Osteocyte (in vitro differentiated cells): Measurements from ENCODE around the gene ANO2. TPM values are rescaled to one million over a fixed set of nuclear protein-coding genes. Genes with fewer than 3 reads are reported as not detected.

ENCODE experiments used
- DNase-seq: peaks from one replicate; pipeline ENCODE4 v3.0.0; 2021; ENCODE audit warnings: mixed read lengths; ENCODE audit not compliant: unreplicated experiment; ENCODE audit errors: extremely low spot score
- H3K27ac Mint-ChIP-seq: one replicate; pipeline ENCODE4 v1.8.0; 2021; ENCODE audit warnings: mild to moderate bottlenecking, mixed read lengths; ENCODE audit not compliant: unreplicated experiment
- H3K27me3 Mint-ChIP-seq: one replicate; pipeline ENCODE4 v1.8.0; 2021; ENCODE audit warnings: mixed read lengths; ENCODE audit not compliant: unreplicated experiment
- H3K36me3 Mint-ChIP-seq: one replicate; pipeline ENCODE4 v1.8.0; 2021; ENCODE audit warnings: mixed read lengths; ENCODE audit not compliant: unreplicated experiment
- H3K4me1 Mint-ChIP-seq: one replicate; pipeline ENCODE4 v1.8.0; 2021; ENCODE audit warnings: mixed read lengths; ENCODE audit not compliant: unreplicated experiment
- H3K4me3 Mint-ChIP-seq: one replicate; pipeline ENCODE4 v1.8.0; 2021; ENCODE audit warnings: mild to moderate bottlenecking, moderate library complexity, mixed read lengths; ENCODE audit not compliant: unreplicated experiment
- H3K9me3 Mint-ChIP-seq: one replicate; pipeline ENCODE4 v1.8.0; 2021; ENCODE audit warnings: mixed read lengths; ENCODE audit not compliant: unreplicated experiment
- total RNA-seq: library from RNA; stranded (reverse); gene quantifications from 2 replicates; pipeline ENCODE4 v1.2.1, GENCODE V29; 2021
- TF ChIP-seq, protein P1 (sequence below): fragments of 200-600 bp; sonication (generic); IDR thresholded peaks from 2 replicates; pipeline ENCODE4 v1.5.0; 2021; ENCODE audit warnings: antibody characterized with exemption, mild to moderate bottlenecking, moderate library complexity

The ANO2 gene
- total RNA-seq, 1 donor from 2014 or later = 0.59 TPM

- no peak for DNase-seq
- Mint-ChIP-seq H3K9me3 (peaks cover 4% of the 10 kb centered on the region), H3K36me3 (peaks cover 1% of the 10 kb centered on the region), H3K27me3 (peaks cover 10% of the 10 kb centered on the region), H3K27ac (no peak overlapping the region), H3K4me1 (no peaks in the 10 kb centered on the region), H3K4me3 (no peak overlapping the region)
- TF ChIP-seq, protein P1, sequence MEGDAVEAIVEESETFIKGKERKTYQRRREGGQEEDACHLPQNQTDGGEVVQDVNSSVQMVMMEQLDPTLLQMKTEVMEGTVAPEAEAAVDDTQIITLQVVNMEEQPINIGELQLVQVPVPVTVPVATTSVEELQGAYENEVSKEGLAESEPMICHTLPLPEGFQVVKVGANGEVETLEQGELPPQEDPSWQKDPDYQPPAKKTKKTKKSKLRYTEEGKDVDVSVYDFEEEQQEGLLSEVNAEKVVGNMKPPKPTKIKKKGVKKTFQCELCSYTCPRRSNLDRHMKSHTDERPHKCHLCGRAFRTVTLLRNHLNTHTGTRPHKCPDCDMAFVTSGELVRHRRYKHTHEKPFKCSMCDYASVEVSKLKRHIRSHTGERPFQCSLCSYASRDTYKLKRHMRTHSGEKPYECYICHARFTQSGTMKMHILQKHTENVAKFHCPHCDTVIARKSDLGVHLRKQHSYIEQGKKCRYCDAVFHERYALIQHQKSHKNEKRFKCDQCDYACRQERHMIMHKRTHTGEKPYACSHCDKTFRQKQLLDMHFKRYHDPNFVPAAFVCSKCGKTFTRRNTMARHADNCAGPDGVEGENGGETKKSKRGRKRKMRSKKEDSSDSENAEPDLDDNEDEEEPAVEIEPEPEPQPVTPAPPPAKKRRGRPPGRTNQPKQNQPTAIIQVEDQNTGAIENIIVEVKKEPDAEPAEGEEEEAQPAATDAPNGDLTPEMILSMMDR = no peak
Observed at GRCh38 chr12:5817246-5817645, 127.8 kb downstream of the ANO2 start.

GRCh38 chr12:5809586-5809985 lies 135.5 kb downstream of the ANO2 start:
- no peaks in the 10 kb centered on the region for H3K36me3 Mint-ChIP-seq
- H3K4me3 Mint-ChIP-seq = no peak overlapping the region
- TF ChIP-seq, protein P1 = no peak
- peaks cover 2% of the 10 kb centered on the region for H3K27me3 Mint-ChIP-seq
- no peak for DNase-seq
- H3K4me1 Mint-ChIP-seq = peaks cover 2% of the 10 kb centered on the region
- H3K9me3 Mint-ChIP-seq = no peaks in the 10 kb centered on the region
- no peak overlapping the region for H3K27ac Mint-ChIP-seq

DNA sequence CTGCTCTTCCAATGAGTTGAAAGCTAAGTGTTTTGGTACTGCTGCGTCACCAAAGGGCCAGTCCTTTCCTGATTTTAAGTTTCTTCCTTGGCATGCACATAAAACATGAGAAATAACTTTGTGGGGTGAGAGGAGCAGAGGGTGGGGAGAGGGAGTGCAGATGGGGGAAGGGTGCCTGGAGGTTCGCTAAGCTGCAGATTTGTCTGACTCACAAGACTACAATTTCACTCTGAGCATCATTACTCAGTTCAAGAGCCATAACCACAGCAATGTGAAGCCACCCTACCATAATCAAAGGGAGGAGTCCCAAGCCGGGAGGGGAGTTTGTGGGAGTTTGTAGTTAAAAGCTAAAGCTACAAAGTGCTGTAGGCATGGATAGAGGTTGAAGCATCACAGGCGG lies 136.1 kb downstream of the ANO2 start:
- H3K36me3 Mint-ChIP-seq = no peaks in the 10 kb centered on the region
- no peak overlapping the region for H3K4me3 Mint-ChIP-seq
- H3K27ac Mint-ChIP-seq = no peak overlapping the region
- peaks cover 4% of the 10 kb centered on the region for H3K4me1 Mint-ChIP-seq
- DNase-seq = no peak
- H3K9me3 Mint-ChIP-seq = no peaks in the 10 kb centered on the region
- TF ChIP-seq, protein P1 = no peak
- H3K27me3 Mint-ChIP-seq = peaks cover 2% of the 10 kb centered on the region

GRCh38 chr12:5807514-5808219 lies 137.4 kb downstream of the ANO2 start:
- Mint-ChIP-seq H3K36me3 (no peaks in the 10 kb centered on the region), H3K27me3 (peaks cover 2% of the 10 kb centered on the region), H3K4me3 (no peak overlapping the region), H3K4me1 (peaks cover 4% of the 10 kb centered on the region), H3K27ac (no peak overlapping the region), H3K9me3 (no peaks in the 10 kb centered on the region)
- no peak for DNase-seq
- TF ChIP-seq, protein P1 = no peak

- no peak for DNase-seq
- Mint-ChIP-seq H3K27ac (no peak overlapping the region), H3K9me3 (no peaks in the 10 kb centered on the region), H3K4me1 (peaks cover 4% of the 10 kb centered on the region), H3K36me3 (no peaks in the 10 kb centered on the region), H3K27me3 (peaks cover 2% of the 10 kb centered on the region), H3K4me3 (no peak overlapping the region)
- TF ChIP-seq, protein P1 = no peak
Observed at GRCh38 chr12:5807090-5807414, 138.0 kb downstream of the ANO2 start.
